HepG2 (cell line): ENCODE measurements around the gene SP1.

Source experiments
- CTCF ChIP-seq: sonication (generic); formaldehyde crosslinking; IDR thresholded peaks from 2 replicates; pipeline ENCODE4 v1.5.0; 2020; ENCODE audit warnings: mild to moderate bottlenecking, missing genetic modification reagents, moderate library complexity
- E2F1 ChIP-seq: sonication (generic); formaldehyde crosslinking; IDR thresholded peaks from 2 replicates; pipeline ENCODE4 v1.5.0; 2020; ENCODE audit warnings: missing genetic modification reagents
- FOSL1 ChIP-seq: sonication (generic); formaldehyde crosslinking; IDR thresholded peaks from 2 replicates; pipeline ENCODE4 v1.9.0; 2021; ENCODE audit warnings: missing genetic modification reagents, borderline replicate concordance
- MIER2 ChIP-seq: IDR thresholded peaks from 2 replicates; pipeline ENCODE4 v1.6.1; 2016; ENCODE audit warnings: missing biosample characterization, missing genetic modification reagents
- NPAS2 ChIP-seq: sonication (generic); formaldehyde crosslinking; IDR thresholded peaks from 2 replicates; pipeline ENCODE4 v1.8.0; 2022; ENCODE audit warnings: mild to moderate bottlenecking, missing genetic modification reagents, borderline replicate concordance
- NR2C2 ChIP-seq: sonication (generic); formaldehyde crosslinking; IDR thresholded peaks from 2 replicates; pipeline ENCODE4 v1.4.0; 2020; ENCODE audit warnings: missing genetic modification reagents, mild to moderate bottlenecking, moderate library complexity, borderline replicate concordance
- PBX2 ChIP-seq: IDR thresholded peaks from 2 replicates; pipeline ENCODE4 v1.6.1; 2016; ENCODE audit warnings: control low read depth
- POLR2A ChIP-seq, 2 experiments: IDR thresholded peaks; 2 replicates each; pipeline ENCODE4 v1.6.1; 2011; ENCODE audit warnings: low read depth in 2 of 2, low read length in 2 of 2, mild to moderate bottlenecking in 1 of 2, moderate library complexity in 1 of 2; ENCODE audit not compliant: insufficient read depth in 1 of 2
- RAD21 ChIP-seq: fragments of 450-650 bp; formaldehyde crosslinking; IDR thresholded peaks from 2 replicates; pipeline ENCODE4 v1.5.0; 2020; ENCODE audit warnings: mild to moderate bottlenecking
- RBFOX2 ChIP-seq: fragments of 200-400 bp; formaldehyde crosslinking; IDR thresholded peaks from 2 replicates; pipeline ENCODE4 v1.6.1; 2017; ENCODE audit warnings: low read depth, mild to moderate bottlenecking, low read length
- SRF ChIP-seq: IDR thresholded peaks from 2 replicates; pipeline ENCODE4 v1.6.1; 2011; ENCODE audit warnings: mild to moderate bottlenecking, low read depth, low read length, moderate library complexity
- ZBTB49 ChIP-seq: sonication (generic); formaldehyde crosslinking; IDR thresholded peaks from 2 replicates; pipeline ENCODE4 v1.4.0; 2020; ENCODE audit warnings: missing genetic modification reagents, borderline replicate concordance

- TF ChIP-seq PBX2 (CRISPR knock-in tag), result no peak
- no peak for TF ChIP-seq FOSL1 (CRISPR knock-in tag)
- TF ChIP-seq NPAS2, result no peak
- no peak for TF ChIP-seq MIER2
- TF ChIP-seq ZBTB49 (CRISPR knock-in tag), result no peak
- TF ChIP-seq E2F1, result no peak
- TF ChIP-seq NR2C2 (CRISPR knock-in tag), result no peak
- no peak for TF ChIP-seq RBFOX2
- TF ChIP-seq SRF, result no peak
- no peak for TF ChIP-seq CTCF (CRISPR knock-in tag)
- TF ChIP-seq RAD21 (CRISPR knock-in tag), result no peak
- TF ChIP-seq POLR2A (IDR thresholded peaks at IDR 0.05; ENCODE audit: insufficient read depth in 1 of 2, low read depth in 2 of 2, low read length in 2 of 2), result no peak
Measured at GRCh38 chr12:53431187-53431586, 51.2 kb downstream of the SP1 start.
